Chondrocyte (in vitro differentiated cells): ENCODE results near the gene PAX8. TPM values are rescaled to one million over a fixed set of nuclear protein-coding genes. Genes with fewer than 3 reads are reported as not detected.

Experiments
- DNase-seq: peaks from one replicate; pipeline ENCODE4 v3.0.0; 2021; ENCODE audit warnings: mixed read lengths, low spot score
- H3K27ac Mint-ChIP-seq: one replicate; pipeline ENCODE4 v1.8.0; 2021; ENCODE audit warnings: mild to moderate bottlenecking, moderate library complexity, mixed read lengths; ENCODE audit not compliant: unreplicated experiment
- H3K27me3 Mint-ChIP-seq: 2 replicates; pipeline ENCODE4 v1.8.0; 2021; ENCODE audit warnings: low read depth, mixed read lengths
- H3K36me3 Mint-ChIP-seq: 2 replicates; pipeline ENCODE4 v1.8.0; 2021; ENCODE audit warnings: low read depth, mixed read lengths
- H3K4me1 Mint-ChIP-seq: 2 replicates; pipeline ENCODE4 v1.8.0; 2021; ENCODE audit warnings: low read depth, mild to moderate bottlenecking, mixed read lengths
- H3K4me3 Mint-ChIP-seq: one replicate; pipeline ENCODE4 v1.8.0; 2021; ENCODE audit warnings: mild to moderate bottlenecking, moderate library complexity, mixed read lengths; ENCODE audit not compliant: unreplicated experiment
- H3K9me3 Mint-ChIP-seq: 2 replicates; pipeline ENCODE4 v1.8.0; 2021; ENCODE audit warnings: low read depth, mixed read lengths
- total RNA-seq: library from RNA; stranded (reverse); gene quantifications from 3 replicates; pipeline ENCODE4 v1.2.1, GENCODE V29; 2021
- TF ChIP-seq, protein P1 (sequence below): fragments of 200-600 bp; sonication (generic); IDR thresholded peaks from 2 replicates; pipeline ENCODE4 v1.5.0; 2021; ENCODE audit warnings: antibody characterized with exemption, mild to moderate bottlenecking, moderate library complexity

The PAX8 gene
- total RNA-seq, 1 donor from 2014 or later, result not detected

DNA sequence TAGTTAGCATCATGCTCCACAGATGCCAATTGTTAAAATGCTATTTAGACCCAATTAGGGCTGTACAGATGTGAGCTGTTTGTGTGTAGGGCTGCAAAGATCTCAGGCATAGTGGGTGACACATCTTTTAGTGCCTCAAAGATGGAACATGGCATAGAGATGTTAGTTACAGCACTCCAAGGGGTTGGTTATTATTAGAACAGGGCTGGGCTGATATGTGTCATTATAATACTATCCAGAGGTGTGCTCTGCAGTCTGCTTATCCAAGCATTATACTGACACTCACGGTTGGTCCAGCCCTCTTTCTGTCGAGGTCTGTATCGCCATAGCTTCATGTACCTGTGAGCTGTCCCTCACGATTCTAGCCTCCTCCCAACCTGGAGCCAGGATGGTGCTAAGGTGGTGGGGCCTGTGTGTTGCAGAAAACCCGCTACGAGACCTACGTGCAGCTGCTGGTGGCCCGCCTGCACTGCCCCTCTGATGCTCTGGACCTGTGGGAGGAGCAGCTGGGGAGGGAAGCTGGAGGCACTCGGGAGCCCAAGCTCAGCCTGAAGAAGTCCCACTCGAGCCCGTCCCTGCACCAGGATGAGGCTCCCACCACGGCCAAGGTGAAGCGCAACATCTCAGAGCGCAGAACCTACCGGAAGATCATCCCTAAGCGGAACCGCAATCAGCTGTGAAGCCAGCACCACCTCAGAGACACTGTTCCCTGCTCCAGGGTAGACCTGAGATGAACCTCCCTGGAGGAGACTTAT, 77.8 kb downstream of the PAX8 start:
- TF ChIP-seq, protein P1, sequence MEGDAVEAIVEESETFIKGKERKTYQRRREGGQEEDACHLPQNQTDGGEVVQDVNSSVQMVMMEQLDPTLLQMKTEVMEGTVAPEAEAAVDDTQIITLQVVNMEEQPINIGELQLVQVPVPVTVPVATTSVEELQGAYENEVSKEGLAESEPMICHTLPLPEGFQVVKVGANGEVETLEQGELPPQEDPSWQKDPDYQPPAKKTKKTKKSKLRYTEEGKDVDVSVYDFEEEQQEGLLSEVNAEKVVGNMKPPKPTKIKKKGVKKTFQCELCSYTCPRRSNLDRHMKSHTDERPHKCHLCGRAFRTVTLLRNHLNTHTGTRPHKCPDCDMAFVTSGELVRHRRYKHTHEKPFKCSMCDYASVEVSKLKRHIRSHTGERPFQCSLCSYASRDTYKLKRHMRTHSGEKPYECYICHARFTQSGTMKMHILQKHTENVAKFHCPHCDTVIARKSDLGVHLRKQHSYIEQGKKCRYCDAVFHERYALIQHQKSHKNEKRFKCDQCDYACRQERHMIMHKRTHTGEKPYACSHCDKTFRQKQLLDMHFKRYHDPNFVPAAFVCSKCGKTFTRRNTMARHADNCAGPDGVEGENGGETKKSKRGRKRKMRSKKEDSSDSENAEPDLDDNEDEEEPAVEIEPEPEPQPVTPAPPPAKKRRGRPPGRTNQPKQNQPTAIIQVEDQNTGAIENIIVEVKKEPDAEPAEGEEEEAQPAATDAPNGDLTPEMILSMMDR, result no peak
- DNase-seq, result no peak
- Mint-ChIP-seq H3K27ac (no peak overlapping the region), H3K4me3 (no peak overlapping the region), H3K9me3 (no peaks in the 10 kb centered on the region), H3K27me3 (no peaks in the 10 kb centered on the region), H3K36me3 (no peaks in the 10 kb centered on the region), H3K4me1 (peaks cover 16% of the 10 kb centered on the region)

DNA sequence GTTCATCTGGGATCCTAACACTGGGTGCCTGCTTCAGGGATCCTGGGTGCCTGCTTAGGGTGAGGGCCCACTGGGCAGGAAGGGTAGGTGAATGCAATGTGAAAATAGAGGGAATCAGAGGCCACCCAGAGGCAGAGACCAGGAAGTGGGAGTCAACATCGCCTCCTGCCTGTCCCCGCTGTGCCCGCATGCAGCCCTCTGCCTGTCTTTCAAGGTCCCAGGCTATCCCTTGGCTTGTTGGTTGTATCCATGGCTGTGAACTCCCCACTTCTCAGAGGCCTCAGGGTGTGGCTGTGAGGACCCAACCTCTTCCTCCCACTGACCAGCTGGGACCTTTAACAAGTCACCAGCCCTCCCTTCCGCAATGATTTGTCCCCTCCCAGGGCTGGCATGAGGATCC, 78.5 kb downstream of the PAX8 start:
- Mint-ChIP-seq H3K9me3 (no peaks in the 10 kb centered on the region), H3K27ac (no peak overlapping the region), H3K4me1 (peaks cover 16% of the 10 kb centered on the region), H3K27me3 (no peaks in the 10 kb centered on the region), H3K36me3 (no peaks in the 10 kb centered on the region), H3K4me3 (no peak overlapping the region)
- no peak for DNase-seq
- TF ChIP-seq, protein P1, result peak; percentile 19

DNA sequence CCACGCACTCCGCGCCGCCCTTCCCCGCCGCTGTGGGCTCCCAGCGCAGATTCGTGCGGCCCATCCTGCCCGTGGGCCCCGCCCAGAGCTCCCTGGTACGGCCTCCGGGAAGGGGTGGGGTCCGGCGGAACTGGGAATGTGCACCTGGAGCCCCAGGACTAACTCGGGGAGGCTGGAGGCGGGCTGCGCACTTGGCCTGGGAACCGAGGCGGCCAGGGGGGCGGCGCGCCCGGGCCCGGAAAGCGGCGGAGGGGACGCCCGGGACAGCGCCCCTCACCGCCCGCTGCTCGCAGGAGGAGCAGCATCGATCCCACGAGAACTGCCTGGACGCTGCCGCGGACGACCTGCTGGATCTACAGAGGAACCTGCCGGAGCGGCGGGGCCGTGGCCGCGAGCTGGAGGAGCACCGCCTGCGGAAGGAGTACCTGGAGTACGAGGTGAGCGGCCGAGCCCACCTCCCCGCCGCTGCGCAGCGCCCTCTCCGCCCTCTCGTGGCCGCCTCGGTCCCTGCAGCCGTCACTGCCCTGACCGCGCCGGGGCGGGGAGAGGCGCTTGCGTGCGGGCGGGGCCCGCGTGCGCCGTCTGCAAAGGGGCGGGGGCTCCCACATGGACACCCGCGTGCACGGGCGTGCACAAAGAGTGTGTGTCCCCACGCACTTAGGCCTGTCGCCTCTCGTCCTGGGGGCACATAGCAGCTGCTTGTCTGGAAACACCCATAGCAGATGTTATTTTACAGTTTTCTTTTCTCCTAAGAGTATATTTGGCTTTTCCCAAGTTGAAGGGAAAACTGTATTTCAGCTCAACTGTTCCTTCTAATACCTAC, 79.7 kb downstream of the PAX8 start:
- no peak overlapping the region for H3K27ac Mint-ChIP-seq
- TF ChIP-seq, protein P1, result peak; percentile 100
- peak overlapping the region; percentile 76 for H3K4me3 Mint-ChIP-seq
- no peak for DNase-seq
- H3K4me1 Mint-ChIP-seq, result peaks cover 15% of the 10 kb centered on the region
- H3K27me3 Mint-ChIP-seq, result no peaks in the 10 kb centered on the region
- no peaks in the 10 kb centered on the region for H3K9me3 Mint-ChIP-seq
- H3K36me3 Mint-ChIP-seq, result no peaks in the 10 kb centered on the region

DNA sequence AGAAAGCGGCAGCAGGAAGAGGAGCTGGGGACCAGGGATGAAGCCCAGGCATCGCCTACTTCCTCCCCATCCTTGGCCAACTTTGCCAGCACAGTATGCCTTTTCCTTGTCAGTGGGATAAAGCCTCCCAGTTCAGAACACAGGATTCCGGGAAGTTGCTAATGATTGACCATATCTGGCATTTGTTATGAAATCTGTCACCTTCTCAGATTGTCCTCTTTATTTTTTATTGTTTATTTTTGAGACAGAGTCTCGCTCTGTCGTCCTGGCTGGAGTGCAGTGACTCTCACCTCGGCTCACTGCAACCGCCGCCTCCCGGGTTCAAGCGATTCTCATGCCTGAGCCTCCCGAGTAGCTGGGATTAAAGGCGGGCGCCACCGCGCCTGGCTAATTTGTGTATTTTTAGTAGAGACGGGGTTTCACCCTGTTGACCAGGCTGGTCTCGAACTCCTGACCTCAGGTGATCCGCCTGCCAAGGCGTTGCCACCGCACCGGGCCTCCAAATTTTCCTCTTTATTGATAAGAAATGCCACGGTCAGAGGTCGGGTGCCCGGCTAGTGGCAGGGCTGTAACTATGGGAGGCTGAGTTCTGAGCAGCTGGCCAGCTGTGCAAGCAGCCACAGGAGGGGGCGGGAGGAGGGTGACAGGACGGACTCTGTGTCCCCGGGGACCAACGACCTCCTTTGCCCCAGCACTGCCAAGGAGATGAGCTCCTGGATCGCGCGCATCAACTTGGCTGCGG, 80.5 kb downstream of the PAX8 start:
- no peaks in the 10 kb centered on the region for H3K27me3 Mint-ChIP-seq
- peaks cover 12% of the 10 kb centered on the region for H3K4me1 Mint-ChIP-seq
- no peak for DNase-seq
- no peaks in the 10 kb centered on the region for H3K36me3 Mint-ChIP-seq
- peak overlapping the region; percentile 76 for H3K4me3 Mint-ChIP-seq
- H3K27ac Mint-ChIP-seq, result no peak overlapping the region
- no peaks in the 10 kb centered on the region for H3K9me3 Mint-ChIP-seq
- TF ChIP-seq, protein P1, result no peak
